Hippocampal formation (tissue), 2 donors: Measurements from ENCODE around the gene MRPL51.
"Not testable (repeated sequence)": the region's sequence is repeated elsewhere in the genome, so short reads cannot be mapped to it uniquely, and the experiment has no call there.

Source experiments
- DNase-seq, 2 donors: peaks; one replicate each; lab custom pipeline; 2025; lab: John Stamatoyannopoulos, UW

Gene MRPL51

DNA sequence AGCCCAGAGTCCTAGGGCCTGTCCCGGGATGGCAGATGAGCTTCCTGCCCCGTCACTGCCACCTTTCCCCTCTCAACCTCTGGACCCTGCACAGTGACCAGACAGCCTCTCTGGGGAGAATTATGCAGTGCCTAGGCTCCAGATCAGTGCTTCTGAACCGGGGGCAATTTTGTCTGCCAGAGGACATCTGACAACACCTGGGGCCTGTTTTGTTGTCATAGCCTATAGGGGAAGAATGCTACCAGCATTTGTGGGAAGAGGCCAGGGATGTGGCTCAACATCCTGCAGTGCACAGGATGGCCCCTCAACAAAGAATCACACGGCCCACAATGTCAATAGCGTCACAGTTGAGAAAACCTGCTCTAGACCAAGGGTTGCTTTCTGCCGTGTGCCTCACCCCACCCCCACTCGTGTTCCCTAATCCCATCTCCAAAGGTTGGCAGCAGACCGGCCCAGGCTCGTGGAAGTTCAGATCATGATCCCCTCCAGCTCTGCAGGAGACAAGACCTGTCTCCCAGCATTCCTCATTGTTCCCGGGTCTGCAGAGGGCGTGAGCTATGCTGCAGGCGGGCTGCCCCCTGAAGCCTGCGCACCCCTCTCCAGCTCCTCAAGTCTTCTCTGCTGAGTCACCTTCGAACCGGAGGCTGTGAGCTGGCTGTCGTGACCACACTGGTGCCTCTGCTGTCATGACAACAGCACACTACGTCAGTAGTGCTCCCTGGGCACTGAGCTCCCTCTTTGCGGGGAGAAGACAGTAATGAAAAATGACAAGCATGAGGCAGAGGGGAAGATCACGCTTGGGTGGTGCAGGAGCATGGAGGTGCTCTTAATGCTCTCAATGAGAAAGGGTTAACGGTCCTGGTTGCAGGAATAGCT, 39.2 kb upstream of the MRPL51 start:
- peak; percentile 33 to 66 for DNase-seq

DNA sequence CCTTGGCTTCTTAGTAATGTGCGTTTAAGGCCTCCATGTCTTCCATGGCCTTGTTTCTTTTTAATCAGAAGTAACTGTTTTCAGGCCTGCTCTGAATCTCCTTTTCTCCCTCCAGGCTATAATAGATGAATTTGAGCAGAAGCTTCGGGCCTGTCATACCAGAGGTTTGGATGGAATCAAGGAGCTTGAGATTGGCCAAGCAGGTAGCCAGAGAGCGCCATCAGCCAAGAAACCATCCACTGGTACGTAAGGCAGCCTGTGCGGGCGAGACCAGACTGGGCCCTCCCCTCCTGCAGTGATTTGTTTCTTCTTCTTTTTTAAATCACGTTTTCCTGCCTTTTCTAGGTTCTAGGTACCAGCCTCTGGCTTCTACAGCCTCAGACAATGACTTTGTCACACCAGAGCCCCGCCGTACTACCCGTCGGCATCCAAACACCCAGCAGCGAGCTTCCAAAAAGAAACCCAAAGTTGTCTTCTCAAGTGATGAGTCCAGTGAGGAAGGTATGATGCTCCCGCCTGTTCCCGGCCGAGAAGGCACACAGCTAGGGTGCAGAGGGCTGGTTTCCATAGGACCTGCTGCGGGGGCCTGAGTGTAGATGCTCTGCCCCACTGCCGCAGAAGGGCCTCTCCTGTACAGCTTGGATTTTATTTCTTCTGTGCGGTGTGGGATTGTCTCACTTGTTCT, 37.7 kb upstream of the MRPL51 start:
- DNase-seq = no peak

DNA sequence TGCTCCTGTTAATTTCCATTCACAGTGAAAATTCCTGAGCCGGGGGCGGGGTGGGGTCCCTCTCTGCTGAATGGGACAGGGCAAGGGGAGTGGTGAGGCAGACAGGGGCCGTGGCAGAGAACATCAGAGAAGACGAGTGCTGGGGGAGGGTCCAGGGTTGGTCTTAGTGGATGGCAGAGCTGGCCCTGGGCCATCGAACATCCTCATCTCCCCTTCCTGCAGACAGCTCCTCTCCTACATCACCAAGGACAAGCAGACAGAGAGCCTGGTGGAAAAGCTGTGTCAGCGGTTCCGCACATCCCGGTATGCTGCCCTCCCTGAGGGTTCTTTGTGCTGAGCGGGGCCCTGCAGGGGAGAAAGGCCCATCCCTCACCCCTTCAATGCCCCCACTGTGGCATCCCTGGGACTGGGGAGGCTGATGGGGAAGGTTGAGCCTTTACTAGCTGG, 36.3 kb upstream of the MRPL51 start:
- no peak for DNase-seq

DNA sequence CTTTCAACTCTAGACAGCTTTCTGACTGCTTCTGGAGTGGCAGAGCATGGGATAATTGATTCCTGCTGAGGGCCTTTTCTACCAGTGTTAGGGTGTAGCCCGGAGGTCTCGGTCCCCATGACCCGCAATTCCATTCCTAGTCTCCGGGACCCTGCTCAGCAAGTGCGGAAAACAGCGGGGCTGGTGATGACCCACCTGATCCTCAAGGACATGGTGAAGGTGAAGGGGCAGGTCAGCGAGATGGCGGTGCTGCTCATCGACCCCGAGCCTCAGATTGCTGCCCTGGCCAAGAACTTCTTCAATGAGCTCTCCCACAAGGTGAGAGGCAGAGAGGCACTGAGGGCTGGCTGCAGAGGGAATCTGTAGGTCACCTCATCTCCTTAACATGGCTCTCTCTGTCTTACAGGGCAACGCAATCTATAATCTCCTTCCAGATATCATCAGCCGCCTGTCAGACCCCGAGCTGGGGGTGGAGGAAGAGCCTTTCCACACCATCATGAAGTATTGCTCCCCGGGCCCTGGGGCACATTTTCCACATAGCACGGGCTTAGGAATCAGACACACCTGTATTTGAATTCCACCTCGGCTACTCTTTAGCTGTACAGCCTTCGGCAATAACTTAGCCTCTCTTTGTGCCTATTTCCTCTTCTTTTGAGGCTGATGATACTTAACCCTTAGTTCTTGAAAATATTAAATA, 35.6 kb upstream of the MRPL51 start:
- DNase-seq = no peak

DNA sequence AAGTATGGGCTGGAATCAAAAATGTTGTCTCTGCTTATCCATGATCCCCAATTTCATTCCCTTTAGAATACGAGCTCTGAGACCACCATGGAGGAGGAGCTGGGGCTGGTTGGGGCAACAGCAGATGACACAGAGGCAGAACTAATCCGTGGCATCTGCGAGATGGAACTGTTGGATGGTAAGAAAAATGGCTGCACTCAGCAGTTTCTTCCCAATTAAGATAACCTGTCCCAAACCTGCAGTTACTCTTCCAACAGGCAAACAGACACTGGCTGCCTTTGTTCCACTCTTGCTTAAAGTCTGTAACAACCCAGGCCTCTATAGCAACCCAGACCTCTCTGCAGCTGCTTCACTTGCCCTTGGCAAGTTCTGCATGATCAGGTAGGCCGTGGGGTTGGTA, 34.6 kb upstream of the MRPL51 start:
- DNase-seq = no peak

DNA sequence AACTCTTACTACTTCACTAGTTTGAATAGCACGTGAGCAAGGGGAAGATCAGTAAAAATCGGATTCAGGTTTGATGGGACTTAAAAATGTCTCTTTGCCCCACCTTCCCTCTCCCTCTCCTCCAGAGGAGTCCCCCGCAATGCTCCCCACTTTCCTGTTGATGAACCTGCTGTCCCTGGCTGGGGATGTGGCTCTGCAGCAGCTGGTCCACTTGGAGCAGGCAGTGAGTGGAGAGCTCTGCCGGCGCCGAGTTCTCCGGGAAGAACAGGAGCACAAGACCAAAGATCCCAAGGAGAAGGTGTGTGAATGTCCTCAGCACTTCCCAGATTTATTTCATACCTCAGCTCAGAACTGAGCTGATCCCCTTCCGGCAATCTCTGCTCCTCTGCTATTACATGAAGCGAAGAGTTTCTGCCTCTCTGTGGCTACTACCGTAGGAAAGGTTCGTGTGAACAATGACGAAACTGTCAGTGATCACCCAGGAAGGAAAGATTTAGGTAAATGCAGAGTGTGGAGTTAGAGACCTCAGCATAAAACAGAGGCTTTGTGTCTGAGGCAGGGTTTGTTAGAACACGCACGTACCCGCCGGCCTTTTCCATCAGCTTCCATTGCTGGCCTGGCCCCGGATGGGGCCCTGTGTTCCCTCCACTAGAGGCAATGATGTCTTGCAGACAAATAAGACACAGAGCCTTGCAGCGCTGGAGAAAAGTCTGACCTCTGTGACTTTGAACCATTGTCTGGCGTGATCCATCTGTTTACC, 33.9 kb upstream of the MRPL51 start:
- no peak for DNase-seq

DNA sequence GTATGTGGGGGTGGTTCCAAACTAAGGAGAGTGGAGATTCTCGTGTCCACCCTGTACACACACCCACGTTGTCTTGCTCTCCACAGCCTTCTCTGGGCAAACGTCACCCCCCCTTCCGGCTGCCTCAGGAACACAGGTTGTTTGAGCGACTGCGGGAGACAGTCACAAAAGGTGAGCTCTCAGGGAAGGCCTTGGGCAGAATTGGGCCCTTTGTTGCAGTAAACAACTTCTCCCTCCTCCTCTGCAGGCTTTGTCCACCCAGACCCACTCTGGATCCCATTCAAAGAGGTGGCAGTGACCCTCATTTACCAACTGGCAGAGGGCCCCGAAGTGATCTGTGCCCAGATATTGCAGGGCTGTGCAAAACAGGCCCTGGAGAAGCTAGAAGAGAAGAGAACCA, 33.1 kb upstream of the MRPL51 start:
- DNase-seq = no peak

DNA sequence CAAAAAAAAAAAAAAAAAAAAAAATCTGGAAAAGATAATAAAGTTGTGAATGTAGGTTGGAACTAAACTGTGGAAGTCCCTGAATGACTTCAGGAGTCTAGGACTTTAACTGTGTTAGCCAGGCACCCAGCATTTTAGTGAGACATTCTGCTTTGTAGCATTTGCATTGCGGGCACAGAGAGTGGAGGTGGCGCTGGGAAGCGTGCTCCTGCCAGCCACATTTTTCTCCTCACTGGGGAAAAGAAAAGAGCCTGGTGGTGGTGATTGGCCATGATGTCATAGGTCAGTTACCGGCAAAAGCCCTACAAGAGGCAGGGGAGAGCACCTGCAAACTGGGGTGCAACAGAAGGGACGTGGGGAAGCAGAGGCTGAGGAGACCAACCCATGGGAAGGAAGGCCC, 31.6 kb upstream of the MRPL51 start:
- DNase-seq = no peak

DNA sequence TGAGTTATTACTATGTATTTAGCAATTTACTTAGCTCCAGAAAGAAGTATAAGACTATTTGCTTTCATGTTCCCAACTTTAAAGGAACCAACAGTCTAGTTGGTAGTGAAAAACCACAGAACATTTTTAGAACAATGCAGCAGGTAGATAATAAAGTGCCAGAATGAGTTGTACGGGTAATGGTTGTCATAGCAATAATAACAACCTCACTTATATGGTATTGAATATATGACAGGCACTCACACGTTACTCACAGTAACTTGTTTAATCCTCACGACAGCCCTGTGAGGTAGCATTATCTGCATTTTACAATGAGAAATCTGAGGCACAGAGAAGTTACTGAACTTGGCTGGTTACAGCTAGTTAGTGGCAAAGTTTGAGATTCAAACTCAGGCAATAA, 30.6 kb upstream of the MRPL51 start:
- no peak for DNase-seq

DNA sequence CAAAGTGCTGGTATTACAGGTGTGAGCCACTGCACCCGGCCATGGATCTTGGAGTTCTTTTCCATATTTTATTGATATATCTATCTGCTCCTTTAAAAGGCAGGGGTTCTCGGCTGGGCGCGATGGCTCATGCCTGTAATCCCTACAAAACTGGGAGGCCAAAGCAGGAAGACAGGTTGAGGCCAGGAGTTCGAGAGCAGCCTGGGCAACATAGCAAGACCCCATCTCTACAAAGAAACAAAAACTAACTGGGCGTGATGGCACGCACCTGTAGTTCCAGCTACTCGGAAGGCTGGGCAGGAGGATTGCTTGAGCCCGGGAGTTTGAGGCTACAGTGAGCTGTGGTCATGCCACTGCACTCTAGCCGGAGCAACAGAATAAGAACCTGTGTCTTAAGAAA, 29.1 kb upstream of the MRPL51 start:
- DNase-seq = no peak

DNA sequence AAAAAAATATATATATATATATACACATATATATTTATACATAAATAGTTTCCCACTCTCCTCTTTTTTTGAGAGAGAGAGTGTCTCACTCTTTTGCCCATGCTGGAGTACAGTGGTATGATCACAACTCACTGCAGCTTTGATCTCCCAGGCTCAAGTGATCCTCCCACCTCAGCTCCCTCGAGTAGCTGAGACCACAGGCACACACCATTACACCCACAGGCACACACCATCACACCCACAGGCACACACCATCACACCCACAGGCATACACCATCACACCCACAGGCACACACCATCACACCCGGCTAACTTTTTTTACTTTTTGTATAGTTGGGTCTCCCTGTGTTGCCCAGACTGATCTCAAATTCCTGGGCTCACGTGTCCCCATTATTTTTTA, 27.1 kb upstream of the MRPL51 start:
- no peak for DNase-seq

DNA sequence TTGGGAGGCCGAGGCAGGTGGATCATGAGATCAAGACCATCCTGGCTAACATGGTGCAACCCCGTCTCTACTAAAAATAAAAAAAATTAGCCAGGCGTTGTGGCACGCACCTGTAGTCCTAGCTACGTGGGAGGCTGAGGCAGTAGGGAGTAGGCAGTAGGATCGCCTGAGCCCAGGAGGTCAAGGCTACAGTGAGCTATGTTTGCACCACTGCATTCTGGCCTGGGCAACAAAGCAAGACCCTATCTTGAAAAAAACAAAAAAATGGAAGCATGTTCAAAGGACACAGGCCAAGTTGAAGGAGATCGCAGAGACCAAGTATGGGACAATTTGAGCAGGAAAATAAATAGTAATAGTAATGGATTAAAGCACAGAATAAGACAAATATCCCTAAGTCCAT, 15.0 kb upstream of the MRPL51 start:
- no peak for DNase-seq

DNA sequence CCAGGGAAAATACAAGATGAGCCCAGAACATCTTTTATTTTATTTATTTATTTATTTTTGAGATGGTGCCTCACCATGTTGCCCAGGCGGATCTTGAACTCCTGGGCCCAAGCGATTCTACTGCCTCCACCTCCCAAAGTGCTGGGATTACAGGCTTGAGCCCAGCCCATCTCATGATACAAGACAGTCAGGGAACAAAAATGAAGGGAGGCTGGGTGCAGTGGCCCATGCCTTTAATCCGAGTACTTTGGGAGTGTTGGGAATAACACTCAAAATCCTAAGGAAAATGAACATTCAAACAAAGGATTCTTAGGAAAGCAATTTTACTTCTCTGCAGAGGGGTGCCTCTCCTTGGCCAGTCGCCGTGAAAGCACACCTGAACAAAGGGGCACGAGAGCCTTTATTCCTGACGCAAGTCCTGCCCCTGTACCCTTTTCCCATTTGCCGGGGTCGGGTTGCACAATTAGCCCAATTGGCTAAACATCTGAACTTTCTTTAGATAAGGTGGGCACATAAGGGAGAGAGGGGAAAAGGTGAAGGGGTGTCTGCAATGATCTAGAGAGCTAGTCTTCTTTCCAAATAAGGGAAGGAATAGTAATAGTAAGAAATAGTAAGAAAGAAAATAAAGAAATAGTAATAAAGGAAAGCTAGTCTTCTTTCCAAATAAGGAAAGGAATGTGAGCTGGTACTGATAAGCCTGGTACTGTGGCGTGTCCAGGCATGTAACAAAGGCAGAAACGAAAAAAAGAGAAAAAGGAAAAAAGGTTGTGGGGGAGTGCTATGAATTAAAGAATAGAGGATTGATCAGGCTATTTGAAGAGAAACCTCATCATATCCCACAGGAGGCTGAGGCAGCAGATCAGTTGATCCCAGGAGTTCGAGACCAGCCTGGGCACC, 14.3 kb upstream of the MRPL51 start:
- no peak for DNase-seq

DNA sequence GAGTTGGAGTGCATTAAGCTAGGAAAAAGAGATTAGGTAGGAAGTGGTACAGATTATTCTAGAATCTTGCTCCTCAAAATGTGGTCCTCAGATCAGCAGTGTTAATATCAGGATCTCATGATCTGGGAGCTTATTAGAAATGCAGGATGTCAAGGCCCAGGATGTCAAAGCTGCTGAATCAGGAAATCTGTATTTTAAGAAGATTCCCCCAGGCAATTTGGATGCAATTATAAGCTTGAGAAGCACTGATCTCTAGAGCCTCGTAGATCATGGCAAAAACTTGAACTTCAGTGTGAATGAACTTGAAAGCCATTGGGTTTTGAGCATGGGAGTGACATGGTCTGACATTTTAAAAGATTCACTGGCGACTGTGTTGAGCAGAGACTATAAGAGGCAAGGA, 7.4 kb upstream of the MRPL51 start:
- DNase-seq = no peak

DNA sequence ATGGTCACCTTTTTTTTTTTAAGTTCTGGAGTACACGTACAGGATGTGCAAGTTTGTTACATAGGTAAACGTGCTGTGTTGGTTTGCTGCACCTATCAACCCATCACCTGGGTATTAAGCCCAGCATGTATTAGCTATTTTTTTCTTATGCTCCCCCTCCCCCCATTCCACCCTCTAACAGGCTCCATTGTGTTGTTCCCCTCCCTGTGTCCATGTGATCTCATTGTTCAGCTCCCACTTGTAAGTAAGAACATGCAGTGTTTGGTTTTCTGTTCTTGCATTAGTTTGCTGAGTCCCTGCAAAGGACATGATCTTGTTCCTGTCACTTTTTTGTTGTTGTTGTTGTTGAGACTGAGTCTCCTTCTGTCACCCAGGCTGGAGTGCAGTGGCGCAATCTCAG, 4.2 kb upstream of the MRPL51 start:
- peak; percentile 3 to 37 for DNase-seq

DNA sequence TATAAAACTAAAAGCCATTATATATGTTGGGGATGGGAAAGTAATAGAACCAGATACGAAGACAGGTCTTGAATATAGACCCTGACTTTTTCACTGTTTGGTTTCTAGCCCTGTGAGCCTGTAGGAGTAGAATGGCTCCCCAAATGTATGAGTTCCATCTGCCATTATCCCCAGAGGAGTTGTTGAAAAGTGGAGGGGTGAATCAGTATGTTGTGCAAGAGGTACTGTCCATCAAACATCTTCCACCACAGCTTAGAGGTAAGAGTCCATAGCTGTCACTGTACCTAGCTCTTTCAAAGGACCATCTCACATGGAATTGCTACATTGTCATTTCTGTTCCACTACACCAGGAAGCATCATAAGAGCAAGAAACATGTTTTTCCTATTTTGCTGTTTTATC, 1.9 kb upstream of the MRPL51 start:
- no peak for DNase-seq

DNA sequence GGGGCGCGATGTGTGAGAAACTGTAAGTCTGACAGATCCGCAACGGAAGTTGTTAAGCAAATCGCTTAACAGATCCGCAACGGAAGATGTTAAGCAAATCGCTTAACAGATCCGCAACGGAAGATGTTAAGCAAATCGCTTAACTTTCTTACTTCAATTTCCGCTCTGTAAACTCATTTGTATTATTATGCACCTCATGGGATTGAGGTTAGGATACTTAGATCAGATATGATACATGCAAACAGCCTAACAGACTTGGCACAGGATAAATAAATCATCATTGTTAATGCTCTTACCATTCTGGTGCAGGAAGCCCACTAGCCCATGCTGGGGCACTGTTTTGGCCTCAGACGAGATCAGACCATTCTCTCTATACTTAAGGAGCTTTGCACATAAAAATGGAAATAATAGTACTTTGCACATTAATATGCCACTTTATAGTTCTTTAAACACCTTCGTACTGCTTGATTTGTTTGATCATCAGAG, 1.2 kb upstream of the MRPL51 start:
- DNase-seq = no peak

DNA sequence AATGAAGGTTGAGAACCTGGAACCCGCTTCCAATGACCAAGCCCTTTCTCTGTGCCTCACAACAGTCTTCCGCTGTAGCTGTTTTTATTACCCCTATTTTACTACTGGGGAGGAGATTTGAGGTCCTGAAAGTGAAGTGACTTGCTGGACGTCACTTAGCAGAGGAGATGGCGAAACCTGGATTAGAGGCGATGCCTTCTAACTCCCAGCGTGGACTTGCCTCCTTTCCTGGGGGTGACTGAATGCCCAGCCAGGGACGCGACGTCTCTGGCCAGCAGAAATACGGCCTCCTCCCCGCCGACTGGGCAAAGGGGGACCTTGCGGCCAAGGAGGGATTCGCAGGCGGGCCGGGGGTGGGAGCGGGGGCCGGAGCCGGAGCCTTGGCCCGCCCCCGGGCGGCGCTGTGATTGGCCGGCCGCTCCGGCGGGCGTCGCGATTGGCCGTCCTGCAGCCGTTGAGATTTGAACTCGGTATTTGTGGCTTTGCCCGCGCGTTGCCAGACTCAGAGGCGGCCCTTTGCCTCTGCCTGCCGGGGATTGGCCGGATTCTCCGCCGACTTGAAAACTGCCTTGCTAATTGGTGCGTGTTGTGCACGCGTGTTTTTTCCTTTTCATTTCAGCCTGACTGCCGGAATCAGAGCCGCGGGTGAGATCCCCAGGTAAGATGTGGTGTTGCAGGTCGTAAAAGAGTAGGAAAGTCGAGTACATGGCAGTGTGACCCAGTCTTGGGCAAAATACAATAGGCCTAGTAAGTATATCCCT, 615 bp upstream of the MRPL51 start, which contains the start of gene NCAPD2:
Gene NCAPD2, plus strand, starts transcription at position 606 of the 761 bp plus-strand sequence. CDS start 997 bp downstream, outside the sequence.
- DNase-seq = peak; percentile 96 to 97

DNA sequence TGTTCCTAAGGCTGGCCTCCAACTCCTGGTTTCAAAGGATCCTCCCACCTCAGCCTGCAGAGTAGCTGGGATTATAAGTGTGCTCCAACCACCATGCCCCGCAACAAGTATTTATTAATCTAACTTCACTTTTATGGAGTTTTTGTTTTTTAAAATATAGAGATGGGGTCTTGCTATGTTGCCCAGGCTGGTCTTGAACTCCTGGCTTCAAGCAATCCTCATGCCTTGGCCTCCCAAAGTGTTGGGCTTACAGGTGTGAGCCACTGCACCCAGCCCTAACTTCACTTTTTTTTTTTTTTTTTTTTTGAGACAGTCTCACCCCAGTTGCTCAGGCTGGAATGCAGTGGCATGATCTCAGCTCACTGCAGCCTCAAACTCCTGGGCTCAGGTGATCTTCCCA, 2.4 kb downstream of the MRPL51 start:
- not testable (repeated sequence) for DNase-seq

DNA sequence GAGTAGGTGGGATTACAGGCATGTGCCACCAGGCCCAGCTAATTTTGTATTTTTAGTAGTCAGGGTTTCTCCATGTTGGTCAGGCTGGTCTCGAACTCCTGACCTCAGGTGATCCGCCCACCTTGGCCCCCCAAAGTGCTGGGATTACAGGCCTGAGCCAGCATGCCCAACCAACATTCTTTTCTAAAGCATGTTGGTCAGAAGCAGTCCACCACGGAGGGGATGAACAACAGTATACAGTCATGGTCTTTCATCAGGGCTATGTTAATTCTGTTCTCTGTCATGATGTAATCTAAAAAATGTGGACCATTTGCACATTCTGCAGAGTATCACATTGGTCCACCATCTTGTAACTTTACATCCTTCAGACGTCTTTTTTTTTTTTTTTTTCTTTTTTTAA, 3.6 kb downstream of the MRPL51 start:
- DNase-seq = no peak
